SU-DHL-6 (cell line): Measurements from ENCODE around the gene RBM20.

Source experiments
- H2AFZ ChIP-seq: fragments of 200-600 bp; sonication (generic); 2 replicates; pipeline ENCODE4 v1.6.1; 2014; ENCODE audit warnings: low read depth, mild to moderate bottlenecking, moderate library complexity, mixed read lengths, antibody characterized with exemption, low read length; ENCODE audit not compliant: severe bottlenecking
- H3F3A ChIP-seq: fragments of 200-600 bp; shearing (Covaris generic); 2 replicates; pipeline ENCODE4 v1.6.0; 2016; ENCODE audit warnings: antibody characterized with exemption, mild to moderate bottlenecking; ENCODE audit not compliant: insufficient read depth
- H3K27ac ChIP-seq: fragments of 200-600 bp; sonication (generic); 2 replicates; pipeline ENCODE4 v1.5.1; 2016; ENCODE audit warnings: low read depth, mild to moderate bottlenecking, low read length, moderate library complexity, mixed read lengths
- H3K27me3 ChIP-seq: fragments of 200-600 bp; sonication (generic), shearing (Covaris generic); 2 replicates; pipeline ENCODE4 v1.6.0; 2014; ENCODE audit warnings: mild to moderate bottlenecking, low read length
- H3K36me3 ChIP-seq: fragments of 200-600 bp; sonication (generic); 2 replicates; pipeline ENCODE4 v1.6.1; 2014; ENCODE audit warnings: mild to moderate bottlenecking, low read length, mixed read lengths
- H3K4me2 ChIP-seq: fragments of 300-600, 200-600 bp; shearing (Covaris generic), sonication (generic); 2 replicates; pipeline ENCODE4 v1.6.0; 2014; ENCODE audit warnings: low read length, low read depth, mild to moderate bottlenecking; ENCODE audit not compliant: poor library complexity, severe bottlenecking
- H3K4me3 ChIP-seq: fragments of 200-600 bp; sonication (generic); 2 replicates; pipeline ENCODE4 v1.5.1; 2014; ENCODE audit warnings: antibody characterized with exemption, low read length, mild to moderate bottlenecking, mixed read lengths; ENCODE audit not compliant: insufficient read depth, poor library complexity, severe bottlenecking
- H3K79me2 ChIP-seq: fragments of 200-600 bp; sonication (generic); 2 replicates; pipeline ENCODE4 v1.6.1; 2014; ENCODE audit warnings: mild to moderate bottlenecking, low read length, moderate library complexity; ENCODE audit not compliant: insufficient read depth
- H3K9ac ChIP-seq: fragments of 200-600 bp; sonication (generic); 2 replicates; pipeline ENCODE4 v1.7.0; 2014; ENCODE audit warnings: mild to moderate bottlenecking, low read length
- H3K9me2 ChIP-seq: fragments of 200-600 bp; sonication (generic); replicated peaks from 2 replicates; pipeline ENCODE4 v1.6.1; 2014; ENCODE audit warnings: low read length; ENCODE audit not compliant: insufficient read depth
- H3K9me3 ChIP-seq: fragments of 200-600 bp; sonication (generic); 2 replicates; pipeline ENCODE4 v1.6.1; 2014; ENCODE audit warnings: low read length, mixed read lengths; ENCODE audit not compliant: insufficient read depth
- H4K20me1 ChIP-seq: fragments of 200-600 bp; sonication (generic); 2 replicates; pipeline ENCODE4 v1.6.1; 2014; ENCODE audit warnings: low read depth, mild to moderate bottlenecking, antibody characterized with exemption, low read length, moderate library complexity, mixed read lengths
- EZH2phosphoT487 ChIP-seq: fragments of 200-600 bp; sonication (generic), shearing (Covaris generic); conservative IDR thresholded peaks from 2 replicates; pipeline ENCODE4 v1.6.1; 2018; ENCODE audit warnings: mild to moderate bottlenecking, antibody characterized with exemption, low read length, moderate library complexity, mixed read lengths
- TF ChIP-seq, protein P1 (sequence below): fragments of 200-600 bp; sonication (generic); IDR thresholded peaks from one replicate; pipeline ENCODE4 v1.5.1; 2017; ENCODE audit warnings: antibody characterized with exemption, mild to moderate bottlenecking, low read length, moderate library complexity; ENCODE audit not compliant: insufficient read depth, poor library complexity, severe bottlenecking

The RBM20 gene

DNA sequence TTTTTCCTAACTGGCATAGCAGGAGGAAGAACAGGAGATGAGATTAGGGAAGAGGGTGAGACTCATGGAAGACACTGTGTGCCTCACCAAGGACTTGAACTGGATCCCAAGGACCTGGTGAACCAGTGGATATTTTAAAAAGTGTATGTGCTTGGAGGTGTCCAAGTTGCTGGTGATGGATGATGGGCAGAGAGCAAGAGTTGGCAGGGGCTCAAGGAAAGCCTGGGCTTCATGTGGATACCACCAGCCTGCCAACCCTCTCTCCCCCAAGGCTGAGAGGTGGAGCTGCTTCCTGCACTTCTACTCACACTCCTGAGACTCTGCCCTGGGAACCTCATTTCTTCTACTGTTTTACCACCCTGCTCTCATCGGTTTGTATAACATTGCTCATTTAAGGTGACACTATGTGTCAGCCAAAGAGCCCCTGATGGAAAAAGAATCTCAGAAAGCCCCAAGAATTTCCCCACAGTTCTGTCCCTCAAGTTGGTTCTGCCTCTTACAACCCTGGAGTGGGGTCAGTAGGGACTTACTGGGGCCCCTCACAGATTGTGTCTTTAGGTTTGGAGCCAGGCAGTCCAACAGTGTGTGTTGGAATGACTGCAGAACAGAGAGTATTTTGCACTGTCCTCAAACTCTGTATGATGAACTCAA is 171.3 kb downstream of the RBM20 start:
- H3K27ac ChIP-seq: no peak overlapping the region
- H3K9me2 ChIP-seq: no peaks in the 10 kb centered on the region
- no peak overlapping the region for H3K9ac ChIP-seq
- TF ChIP-seq, protein P1, sequence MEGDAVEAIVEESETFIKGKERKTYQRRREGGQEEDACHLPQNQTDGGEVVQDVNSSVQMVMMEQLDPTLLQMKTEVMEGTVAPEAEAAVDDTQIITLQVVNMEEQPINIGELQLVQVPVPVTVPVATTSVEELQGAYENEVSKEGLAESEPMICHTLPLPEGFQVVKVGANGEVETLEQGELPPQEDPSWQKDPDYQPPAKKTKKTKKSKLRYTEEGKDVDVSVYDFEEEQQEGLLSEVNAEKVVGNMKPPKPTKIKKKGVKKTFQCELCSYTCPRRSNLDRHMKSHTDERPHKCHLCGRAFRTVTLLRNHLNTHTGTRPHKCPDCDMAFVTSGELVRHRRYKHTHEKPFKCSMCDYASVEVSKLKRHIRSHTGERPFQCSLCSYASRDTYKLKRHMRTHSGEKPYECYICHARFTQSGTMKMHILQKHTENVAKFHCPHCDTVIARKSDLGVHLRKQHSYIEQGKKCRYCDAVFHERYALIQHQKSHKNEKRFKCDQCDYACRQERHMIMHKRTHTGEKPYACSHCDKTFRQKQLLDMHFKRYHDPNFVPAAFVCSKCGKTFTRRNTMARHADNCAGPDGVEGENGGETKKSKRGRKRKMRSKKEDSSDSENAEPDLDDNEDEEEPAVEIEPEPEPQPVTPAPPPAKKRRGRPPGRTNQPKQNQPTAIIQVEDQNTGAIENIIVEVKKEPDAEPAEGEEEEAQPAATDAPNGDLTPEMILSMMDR: no peak
- no peak for TF ChIP-seq EZH2phosphoT487
- H3K27me3 ChIP-seq: no peaks in the 10 kb centered on the region
- no peak overlapping the region for H2AFZ ChIP-seq
- H3K4me3 ChIP-seq: no peak overlapping the region
- H3K4me2 ChIP-seq: no peak overlapping the region
- H3K36me3 ChIP-seq: no peaks in the 10 kb centered on the region
- H3F3A ChIP-seq: no peaks in the 10 kb centered on the region
- H3K9me3 ChIP-seq: no peaks in the 10 kb centered on the region
- no peaks in the 10 kb centered on the region for H4K20me1 ChIP-seq
- no peaks in the 10 kb centered on the region for H3K79me2 ChIP-seq

DNA sequence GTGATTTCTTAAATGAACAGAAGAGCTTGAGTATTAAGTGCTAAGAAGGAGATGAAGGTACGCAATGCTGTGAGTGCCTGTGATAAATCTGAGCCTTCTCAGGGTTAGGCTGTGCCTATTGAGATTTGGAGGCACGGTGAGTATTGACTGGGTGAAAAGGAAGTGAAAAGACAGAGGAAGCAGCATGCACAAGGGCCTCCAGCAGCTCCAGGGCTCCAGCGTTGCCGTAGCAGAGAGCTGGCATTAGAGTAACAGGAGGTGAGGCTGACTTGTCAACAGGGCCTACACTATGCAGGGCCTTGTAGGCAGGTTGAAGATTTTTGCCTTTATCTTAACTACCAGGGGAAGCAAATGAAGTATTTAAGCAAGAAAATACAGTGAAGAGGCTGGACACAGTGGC is 173.5 kb downstream of the RBM20 start:
- Histone ChIP-seq H4K20me1 (no peaks in the 10 kb centered on the region), H2AFZ (no peak overlapping the region), H3K36me3 (no peaks in the 10 kb centered on the region), H3K4me2 (no peak overlapping the region), H3F3A (no peaks in the 10 kb centered on the region), H3K4me3 (no peak overlapping the region), H3K79me2 (no peaks in the 10 kb centered on the region), H3K9ac (no peak overlapping the region), H3K9me2 (no peaks in the 10 kb centered on the region), H3K27me3 (no peaks in the 10 kb centered on the region), H3K27ac (no peak overlapping the region), H3K9me3 (no peaks in the 10 kb centered on the region)
- TF ChIP-seq, protein P1: no peak
- no peak for TF ChIP-seq EZH2phosphoT487

DNA sequence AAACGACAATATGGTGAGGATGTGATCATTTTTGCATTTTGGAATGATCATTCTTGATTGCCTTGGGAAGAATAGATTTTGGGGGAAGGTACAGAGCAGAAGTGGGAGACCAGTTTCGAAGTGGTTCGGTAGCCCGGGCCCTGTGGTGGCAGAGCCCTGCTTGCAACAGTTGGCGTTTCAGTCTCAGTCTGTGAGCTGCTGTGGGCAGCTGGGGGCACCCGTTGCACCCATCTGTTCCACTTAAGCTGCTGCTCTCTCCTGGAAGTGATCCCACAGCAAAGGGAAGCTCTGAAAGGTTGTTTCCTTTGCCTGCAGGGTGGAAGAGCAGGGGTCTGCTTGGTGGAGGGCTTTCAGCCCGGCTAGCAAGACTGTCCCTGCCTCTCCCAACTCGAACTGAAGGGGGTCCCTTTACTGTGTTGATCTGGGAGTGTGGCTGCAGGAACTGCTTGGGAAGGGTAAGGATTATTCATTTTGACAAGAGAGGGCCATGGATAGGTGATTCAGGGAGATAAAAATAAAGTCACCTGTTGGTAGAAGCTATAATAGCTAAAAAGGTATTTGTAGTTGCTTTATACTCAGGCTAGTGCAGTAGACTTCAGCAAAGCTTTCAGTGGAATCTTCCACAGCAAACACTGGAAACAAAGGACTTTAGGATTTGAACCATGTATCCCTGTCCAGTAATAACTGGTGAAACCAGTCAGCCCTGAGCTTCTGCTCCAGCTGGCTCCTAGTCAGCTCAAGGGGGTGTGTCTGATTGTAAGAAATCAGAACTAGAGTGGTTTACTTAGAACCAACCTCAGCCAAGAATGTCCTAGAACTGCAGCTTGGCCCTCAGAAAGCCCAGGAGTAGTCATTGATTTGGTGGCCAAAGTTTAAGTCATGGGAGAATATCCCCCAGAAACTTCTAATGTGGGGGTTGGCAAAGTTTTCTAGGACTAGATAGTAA is 174.4 kb downstream of the RBM20 start:
- H2AFZ ChIP-seq: no peak overlapping the region
- H4K20me1 ChIP-seq: no peaks in the 10 kb centered on the region
- H3K27me3 ChIP-seq: no peaks in the 10 kb centered on the region
- no peak overlapping the region for H3K4me3 ChIP-seq
- TF ChIP-seq, protein P1: no peak
- no peak for TF ChIP-seq EZH2phosphoT487
- H3K4me2 ChIP-seq: no peak overlapping the region
- no peaks in the 10 kb centered on the region for H3K9me3 ChIP-seq
- no peak overlapping the region for H3K27ac ChIP-seq
- H3K36me3 ChIP-seq: no peaks in the 10 kb centered on the region
- no peaks in the 10 kb centered on the region for H3K9me2 ChIP-seq
- no peak overlapping the region for H3K9ac ChIP-seq
- no peaks in the 10 kb centered on the region for H3K79me2 ChIP-seq
- H3F3A ChIP-seq: no peaks in the 10 kb centered on the region
